Measurements from ENCODE around the gene WFDC6. TPM values are rescaled to one million over a fixed set of nuclear protein-coding genes. Genes with fewer than 3 reads are reported as not detected.

WFDC6 gene
- polyA plus RNA-seq, 10 donors, result not detected

Other genes with a start within 250 kb of the WFDC6 start
- under 1 TPM in 1 of 10 donors, not detected in 9; 0.14 TPM for gene RBPJL, start 232.6 kb downstream of the WFDC6 start, polyA plus RNA-seq (ENCODE audit: insufficient read length in 10 of 10)
- gene MATN4, start 231.2 kb downstream of the WFDC6 start, polyA plus RNA-seq (ENCODE audit: insufficient read length in 10 of 10), result 1 to 10 TPM in 2 of 10 donors, under 1 TPM in 8; 0.34 to 2.5 (median 0.63) TPM
- gene SDC4, start 191.1 kb downstream of the WFDC6 start, polyA plus RNA-seq (ENCODE audit: insufficient read length in 10 of 10), result 10 to 100 TPM in 3 of 10 donors, 1 to 10 TPM in 7; 4.6 to 15.3 (median 7.7) TPM
- 10 to 100 TPM; 13.7 to 17.9 (median 15.9) TPM for gene SYS1, start 176.3 kb downstream of the WFDC6 start, polyA plus RNA-seq (ENCODE audit: insufficient read length in 10 of 10)
- 1 to 10 TPM in 2 of 10 donors, under 1 TPM in 8; 0.41 to 1.4 (median 0.68) TPM for gene TP53TG5, start 161.2 kb downstream of the WFDC6 start, polyA plus RNA-seq (ENCODE audit: insufficient read length in 10 of 10)
- gene DBNDD2, start 131.2 kb downstream of the WFDC6 start, polyA plus RNA-seq (ENCODE audit: insufficient read length in 10 of 10), result 10 to 100 TPM; 17.2 to 26.4 (median 22.8) TPM
- 10 to 100 TPM; 61.2 to 79.5 (median 71.6) TPM for gene PIGT, start 123.3 kb downstream of the WFDC6 start, polyA plus RNA-seq (ENCODE audit: insufficient read length in 10 of 10)
- 1 to 10 TPM in 1 of 10 donors, under 1 TPM in 6, not detected in 3; 0.26 to 1.9 (median 0.77) TPM for gene WFDC2, start 69.7 kb downstream of the WFDC6 start, polyA plus RNA-seq (ENCODE audit: insufficient read length in 10 of 10)
- not detected for gene SPINT3, start 23.9 kb downstream of the WFDC6 start, polyA plus RNA-seq (ENCODE audit: insufficient read length in 10 of 10)
- under 1 TPM in 2 of 10 donors, not detected in 8; 0.11 to 0.16 TPM for gene EPPIN, start 7.9 kb upstream of the WFDC6 start, polyA plus RNA-seq (ENCODE audit: insufficient read length in 10 of 10)
- not detected for gene WFDC8, start 39.8 kb upstream of the WFDC6 start, polyA plus RNA-seq (ENCODE audit: insufficient read length in 10 of 10)
- not detected for gene WFDC10A, start 90.3 kb upstream of the WFDC6 start, polyA plus RNA-seq (ENCODE audit: insufficient read length in 10 of 10)
- not detected for gene WFDC9, start 91.8 kb upstream of the WFDC6 start, polyA plus RNA-seq (ENCODE audit: insufficient read length in 10 of 10)
- gene WFDC11, start 130.8 kb upstream of the WFDC6 start, polyA plus RNA-seq (ENCODE audit: insufficient read length in 10 of 10), result not detected
- not detected for gene WFDC13, start 162.6 kb upstream of the WFDC6 start, polyA plus RNA-seq (ENCODE audit: insufficient read length in 10 of 10)
- gene WFDC10B, start 165.5 kb upstream of the WFDC6 start, polyA plus RNA-seq (ENCODE audit: insufficient read length in 10 of 10), result not detected
- gene SPINT4, start 182.9 kb upstream of the WFDC6 start, polyA plus RNA-seq (ENCODE audit: insufficient read length in 10 of 10), result not detected